HG02943 (cell line): ENCODE data around the gene ATP6V0E2.
"Not testable (repeated sequence)": the region's sequence is repeated elsewhere in the genome, so short reads cannot be mapped to it uniquely, and the experiment has no call there.

Experiments
- ATAC-seq: cut with Tn5 transposase; IDR thresholded peaks from one replicate; pipeline ENCODE4 v1.9.1; 2021; ENCODE audit warnings: mild to moderate bottlenecking, low read depth, moderate library complexity; ENCODE audit not compliant: unreplicated experiment

ATP6V0E2 gene

GRCh38 chr7:149874644-149875028 is 867 bp downstream of the ATP6V0E2 start:
- ATAC-seq: no peak

- ATAC-seq: no peak
These were observed 1.6 kb downstream of the ATP6V0E2 start for GRCh38 chr7:149875396-149875795.

GRCh38 chr7:149877890-149878522 is 4.2 kb downstream of the ATP6V0E2 start:
- ATAC-seq: no peak

GRCh38 chr7:149878523-149878921 is 4.8 kb downstream of the ATP6V0E2 start:
- ATAC-seq: no peak

- ATAC-seq: no peak
These were observed 5.5 kb downstream of the ATP6V0E2 start for GRCh38 chr7:149879271-149879743.

- ATAC-seq: no peak
These were observed 6.2 kb downstream of the ATP6V0E2 start for GRCh38 chr7:149879766-149880637.

- ATAC-seq: no peak
These were observed 7.0 kb downstream of the ATP6V0E2 start for GRCh38 chr7:149880638-149881311.

GRCh38 chr7:149881328-149882247 is 7.8 kb downstream of the ATP6V0E2 start:
- ATAC-seq: no peak

GRCh38 chr7:149882248-149883047 is 8.7 kb downstream of the ATP6V0E2 start:
- ATAC-seq: no peak

- no peak for ATAC-seq
These were observed 9.3 kb downstream of the ATP6V0E2 start for GRCh38 chr7:149883048-149883438.

- no peak for ATAC-seq
These were observed 9.7 kb downstream of the ATP6V0E2 start for GRCh38 chr7:149883452-149883861.

- ATAC-seq: no peak
These were observed 10.2 kb downstream of the ATP6V0E2 start for GRCh38 chr7:149884016-149884415.

GRCh38 chr7:149884541-149884940 is 10.8 kb downstream of the ATP6V0E2 start:
- ATAC-seq: no peak

GRCh38 chr7:149885191-149886017 is 11.6 kb downstream of the ATP6V0E2 start:
- ATAC-seq: no peak

GRCh38 chr7:149886018-149886415 is 12.2 kb downstream of the ATP6V0E2 start:
- ATAC-seq: no peak

GRCh38 chr7:149887311-149887710 is 13.5 kb downstream of the ATP6V0E2 start:
- no peak for ATAC-seq

GRCh38 chr7:149890715-149891114 is 16.9 kb downstream of the ATP6V0E2 start:
- ATAC-seq: not testable (repeated sequence)

GRCh38 chr7:149894957-149895356 is 21.2 kb downstream of the ATP6V0E2 start:
- ATAC-seq: not testable (repeated sequence)
